Type B pancreatic cell (in vitro differentiated cells): ENCODE measurements around the gene PKHD1. TPM values are rescaled to one million over a fixed set of nuclear protein-coding genes. Genes with fewer than 3 reads are reported as not detected.

Source experiments
- DNase-seq: peaks from one replicate; pipeline ENCODE4 v3.0.0; 2021; ENCODE audit warnings: mixed read lengths; ENCODE audit not compliant: unreplicated experiment; ENCODE audit errors: extremely low spot score
- H3K27ac Mint-ChIP-seq: 2 replicates; pipeline ENCODE4 v1.8.0; 2021; ENCODE audit warnings: mild to moderate bottlenecking, mixed read lengths
- H3K27me3 Mint-ChIP-seq: 2 replicates; pipeline ENCODE4 v1.8.0; 2021; ENCODE audit warnings: mixed read lengths
- H3K36me3 Mint-ChIP-seq: 2 replicates; pipeline ENCODE4 v1.8.0; 2021; ENCODE audit warnings: mixed read lengths
- H3K4me1 Mint-ChIP-seq: one replicate; pipeline ENCODE4 v1.8.0; 2021; ENCODE audit warnings: mixed read lengths; ENCODE audit not compliant: unreplicated experiment
- H3K4me3 Mint-ChIP-seq: 2 replicates; pipeline ENCODE4 v1.8.0; 2021; ENCODE audit warnings: mild to moderate bottlenecking, mixed read lengths
- H3K9me3 Mint-ChIP-seq: 2 replicates; pipeline ENCODE4 v1.8.0; 2021; ENCODE audit warnings: mixed read lengths
- CTCF ChIP-seq: fragments of 200-600 bp; sonication (generic); conservative IDR thresholded peaks from 2 replicates; pipeline ENCODE4 v1.5.0; 2021; ENCODE audit warnings: antibody characterized with exemption, mild to moderate bottlenecking
- total RNA-seq: library from RNA; stranded (reverse); gene quantifications from 2 replicates; pipeline ENCODE4 v1.2.1, GENCODE V29; 2021; ENCODE audit warnings: low replicate concordance

PKHD1 gene
- total RNA-seq, 1 donor from 2014 or later, result 0.75 TPM

DNA sequence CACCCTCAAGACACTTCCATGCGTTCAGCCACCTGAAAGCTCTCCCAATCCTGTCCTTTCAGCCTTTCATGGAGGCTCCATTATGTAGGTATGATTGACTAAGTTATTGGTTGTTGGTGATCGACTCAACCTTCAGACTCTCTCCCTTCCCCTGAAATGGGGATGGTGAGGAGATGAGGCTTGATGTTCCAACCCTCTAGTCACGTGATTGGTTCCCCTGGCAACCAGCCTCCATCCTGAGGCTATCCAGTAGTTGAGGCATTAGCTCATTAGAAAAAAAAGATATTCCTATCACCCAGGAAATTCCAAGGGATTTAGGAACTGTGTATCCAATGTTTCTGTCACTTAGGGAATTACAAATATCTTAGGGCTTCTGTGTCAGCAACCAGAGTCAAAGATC lies 426.6 kb downstream of the PKHD1 start:
- H3K36me3 Mint-ChIP-seq, result no peaks in the 10 kb centered on the region

GRCh38 chr6:51657491-51657890 lies 429.9 kb downstream of the PKHD1 start:
- H3K27me3 Mint-ChIP-seq, result peaks cover 4% of the 10 kb centered on the region
- no peak overlapping the region for H3K4me3 Mint-ChIP-seq
- no peak for DNase-seq
- no peaks in the 10 kb centered on the region for H3K36me3 Mint-ChIP-seq
- no peak overlapping the region for H3K27ac Mint-ChIP-seq
- H3K9me3 Mint-ChIP-seq, result no peaks in the 10 kb centered on the region
- no peak for TF ChIP-seq CTCF
- no peaks in the 10 kb centered on the region for H3K4me1 Mint-ChIP-seq

More for the DNA sequence above, 426.6 kb downstream of the PKHD1 start:
- H3K27ac Mint-ChIP-seq, result no peak overlapping the region
- no peaks in the 10 kb centered on the region for H3K4me1 Mint-ChIP-seq
- DNase-seq, result no peak
- H3K4me3 Mint-ChIP-seq, result no peak overlapping the region
- no peak for TF ChIP-seq CTCF
- H3K9me3 Mint-ChIP-seq, result no peaks in the 10 kb centered on the region
- peaks cover 4% of the 10 kb centered on the region for H3K27me3 Mint-ChIP-seq

GRCh38 chr6:51655517-51655916 lies 431.9 kb downstream of the PKHD1 start:
- H3K36me3 Mint-ChIP-seq, result no peaks in the 10 kb centered on the region
- no peak overlapping the region for H3K27ac Mint-ChIP-seq
- no peak for TF ChIP-seq CTCF

GRCh38 chr6:51654647-51655046 lies 432.8 kb downstream of the PKHD1 start:
- Mint-ChIP-seq H3K27ac (no peak overlapping the region), H3K4me3 (no peak overlapping the region), H3K9me3 (no peaks in the 10 kb centered on the region), H3K4me1 (peaks cover 6% of the 10 kb centered on the region), H3K27me3 (peaks cover 7% of the 10 kb centered on the region), H3K36me3 (no peaks in the 10 kb centered on the region)
- no peak for DNase-seq
- no peak for TF ChIP-seq CTCF

More at GRCh38 chr6:51655517-51655916, 431.9 kb downstream of the PKHD1 start:
- no peak for DNase-seq
- H3K9me3 Mint-ChIP-seq, result no peaks in the 10 kb centered on the region
- peaks cover 5% of the 10 kb centered on the region for H3K4me1 Mint-ChIP-seq
- peaks cover 7% of the 10 kb centered on the region for H3K27me3 Mint-ChIP-seq
- no peak overlapping the region for H3K4me3 Mint-ChIP-seq

GRCh38 chr6:51651132-51651817 lies 436.1 kb downstream of the PKHD1 start:
- no peak for DNase-seq
- Mint-ChIP-seq H3K36me3 (no peaks in the 10 kb centered on the region), H3K4me3 (no peak overlapping the region), H3K9me3 (no peaks in the 10 kb centered on the region), H3K27me3 (peaks cover 11% of the 10 kb centered on the region), H3K4me1 (peaks cover 6% of the 10 kb centered on the region), H3K27ac (no peak overlapping the region)
- no peak for TF ChIP-seq CTCF
